IPS-18c (cell line): ENCODE data around the gene THRAP3.
"Not testable (repeated sequence)": the region's sequence is repeated elsewhere in the genome, so short reads cannot be mapped to it uniquely, and the experiment has no call there.

Source experiments
- H3K4me3 ChIP-seq: 2 replicates; pipeline ENCODE4 v1.7.0; 2013; ENCODE audit warnings: low read depth, mild to moderate bottlenecking, low read length, moderate library complexity; ENCODE audit not compliant: insufficient read depth
- H3K9me3 ChIP-seq: one replicate; pipeline ENCODE4 v1.6.1; 2013; ENCODE audit warnings: mild to moderate bottlenecking, low read length, moderate library complexity; ENCODE audit not compliant: control insufficient read depth, insufficient read depth

Gene THRAP3

GRCh38 chr1:36232212-36233095, 8.2 kb downstream of the THRAP3 start:
- Histone ChIP-seq H3K4me3 (no peak overlapping the region), H3K9me3 (no peaks in the 10 kb centered on the region)

- Histone ChIP-seq H3K9me3 (no peaks in the 10 kb centered on the region), H3K4me3 (no peak overlapping the region)
These were observed 12.1 kb downstream of the THRAP3 start for GRCh38 chr1:36236302-36236701.

GRCh38 chr1:36238433-36238832, 14.2 kb downstream of the THRAP3 start:
- no peak overlapping the region for H3K4me3 ChIP-seq
- H3K9me3 ChIP-seq = no peaks in the 10 kb centered on the region

- no peaks in the 10 kb centered on the region for H3K9me3 ChIP-seq
- H3K4me3 ChIP-seq = no peak overlapping the region
These were observed 15.8 kb downstream of the THRAP3 start for GRCh38 chr1:36239941-36240637.

- Histone ChIP-seq H3K4me3 (no peak overlapping the region), H3K9me3 (no peaks in the 10 kb centered on the region)
These were observed 23.3 kb downstream of the THRAP3 start for GRCh38 chr1:36247538-36247937.

GRCh38 chr1:36248250-36248894, 24.1 kb downstream of the THRAP3 start:
- H3K9me3 ChIP-seq = no peaks in the 10 kb centered on the region
- no peak overlapping the region for H3K4me3 ChIP-seq

- no peaks in the 10 kb centered on the region for H3K9me3 ChIP-seq
- no peak overlapping the region for H3K4me3 ChIP-seq
These were observed 27.7 kb downstream of the THRAP3 start for GRCh38 chr1:36251794-36252481.

GRCh38 chr1:36252482-36252824, 28.2 kb downstream of the THRAP3 start:
- not testable (repeated sequence) for H3K9me3 ChIP-seq, H3K4me3 ChIP-seq

- Histone ChIP-seq H3K9me3 (no peaks in the 10 kb centered on the region), H3K4me3 (no peak overlapping the region)
These were observed 29.1 kb downstream of the THRAP3 start for GRCh38 chr1:36253161-36253862.

GRCh38 chr1:36256558-36257374, 32.5 kb downstream of the THRAP3 start:
- Histone ChIP-seq H3K9me3 (no peaks in the 10 kb centered on the region), H3K4me3 (no peak overlapping the region)

GRCh38 chr1:36257375-36257767, 33.1 kb downstream of the THRAP3 start:
- H3K4me3 ChIP-seq = no peak overlapping the region
- no peaks in the 10 kb centered on the region for H3K9me3 ChIP-seq

GRCh38 chr1:36258960-36259344, 34.7 kb downstream of the THRAP3 start:
- Histone ChIP-seq H3K9me3 (no peaks in the 10 kb centered on the region), H3K4me3 (no peak overlapping the region)

- no peak overlapping the region for H3K4me3 ChIP-seq
- no peaks in the 10 kb centered on the region for H3K9me3 ChIP-seq
These were observed 44.7 kb downstream of the THRAP3 start for GRCh38 chr1:36268981-36269380.

GRCh38 chr1:36269408-36269838, 45.2 kb downstream of the THRAP3 start:
- no peak overlapping the region for H3K4me3 ChIP-seq
- H3K9me3 ChIP-seq = no peaks in the 10 kb centered on the region

- Histone ChIP-seq H3K4me3 (no peak overlapping the region), H3K9me3 (no peaks in the 10 kb centered on the region)
These were observed 48.8 kb downstream of the THRAP3 start for GRCh38 chr1:36273024-36273423.

- H3K4me3 ChIP-seq = no peak overlapping the region
- H3K9me3 ChIP-seq = no peaks in the 10 kb centered on the region
These were observed 50.0 kb downstream of the THRAP3 start for GRCh38 chr1:36274201-36274600.
